ENCODE results near the gene PLPP1.
"Not testable (repeated sequence)": the region's sequence is repeated elsewhere in the genome, so short reads cannot be mapped to it uniquely, and the experiment has no call there.

Gene PLPP1

DNA sequence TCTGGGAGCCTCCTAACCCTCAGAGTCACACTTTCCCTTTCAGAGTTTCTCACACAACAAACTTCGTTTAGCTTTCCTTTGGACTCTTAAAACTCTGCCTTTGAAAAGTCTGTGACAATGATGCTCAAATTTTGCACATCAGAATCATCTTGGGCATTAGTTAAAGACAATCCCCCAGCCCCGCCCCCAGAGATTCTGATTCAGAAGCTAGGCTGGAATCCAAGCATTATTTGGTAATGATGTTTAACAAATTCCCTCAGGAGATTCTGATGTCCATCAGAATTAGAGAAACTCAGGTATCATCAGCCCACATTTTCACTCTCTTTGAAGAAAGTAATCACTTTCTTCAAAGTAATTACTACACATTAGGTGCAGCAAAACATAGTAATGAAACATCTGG, 9.6 kb upstream of the PLPP1 start:
- DNase-seq, result no peak

DNA sequence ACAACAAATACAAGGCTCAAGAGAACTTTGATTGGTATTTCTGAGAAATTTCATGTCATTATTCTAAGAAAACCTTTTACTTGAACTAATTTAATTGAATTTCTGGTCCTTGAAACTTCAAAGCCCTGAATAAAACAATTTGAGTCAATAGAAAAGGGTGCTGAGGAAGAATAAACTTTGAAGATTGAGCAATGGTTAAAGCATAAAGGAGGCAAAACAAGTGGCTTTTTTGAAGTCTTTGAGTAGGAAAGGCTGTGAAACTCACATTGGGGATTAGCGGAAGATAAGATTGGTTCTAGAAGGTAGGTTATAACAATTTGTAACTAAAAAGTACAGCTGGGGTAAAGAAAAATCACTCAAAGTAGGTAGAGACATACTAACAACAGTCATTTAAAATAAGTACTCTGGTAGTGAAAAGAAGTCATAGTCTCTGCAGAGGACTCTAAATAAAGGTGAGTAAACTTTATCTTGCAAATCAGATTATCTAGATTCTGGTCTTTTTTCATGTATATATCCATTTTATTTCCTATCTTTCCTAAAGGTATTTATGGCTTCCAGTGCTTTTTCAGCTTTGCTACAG, 6.4 kb upstream of the PLPP1 start:
- no peak for DNase-seq

DNA sequence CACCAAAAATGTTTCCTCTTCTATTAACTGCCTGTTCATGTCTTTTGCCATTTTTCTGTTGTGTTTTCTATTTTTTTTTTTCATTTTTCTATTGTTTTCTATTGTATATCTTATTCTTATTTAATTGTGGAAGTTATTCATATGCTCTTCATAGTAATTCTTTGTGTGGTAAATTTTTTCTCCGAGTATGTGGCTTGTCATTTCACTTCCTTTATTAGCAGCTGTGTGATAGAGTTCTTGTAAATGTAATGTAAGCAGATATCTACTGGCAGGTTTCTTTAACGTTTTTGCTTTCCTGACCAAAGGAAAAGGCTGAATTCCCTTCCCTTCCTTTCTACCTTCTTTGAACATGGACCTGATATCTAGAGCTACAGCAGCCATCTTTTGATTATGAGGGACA, 5.8 kb upstream of the PLPP1 start:
- no peak for DNase-seq

DNA sequence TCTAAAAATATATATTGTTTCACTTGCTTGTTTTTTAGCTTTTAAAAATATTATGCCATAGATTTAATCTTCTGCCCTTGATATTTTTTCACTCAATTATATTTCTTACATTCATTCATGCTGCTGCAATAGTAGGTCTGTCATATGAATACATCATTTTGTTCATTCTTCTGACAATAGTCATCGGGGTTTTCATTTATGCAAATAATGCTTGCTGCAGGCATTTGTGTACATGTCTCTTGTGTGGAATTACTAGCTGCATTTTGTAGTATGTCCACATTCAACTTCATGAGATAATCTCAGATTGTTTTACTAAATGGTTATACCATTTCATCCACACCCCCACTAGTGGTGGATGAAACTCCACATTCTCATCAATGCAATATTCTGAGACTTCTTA, 5.3 kb upstream of the PLPP1 start:
- no peak for DNase-seq

DNA sequence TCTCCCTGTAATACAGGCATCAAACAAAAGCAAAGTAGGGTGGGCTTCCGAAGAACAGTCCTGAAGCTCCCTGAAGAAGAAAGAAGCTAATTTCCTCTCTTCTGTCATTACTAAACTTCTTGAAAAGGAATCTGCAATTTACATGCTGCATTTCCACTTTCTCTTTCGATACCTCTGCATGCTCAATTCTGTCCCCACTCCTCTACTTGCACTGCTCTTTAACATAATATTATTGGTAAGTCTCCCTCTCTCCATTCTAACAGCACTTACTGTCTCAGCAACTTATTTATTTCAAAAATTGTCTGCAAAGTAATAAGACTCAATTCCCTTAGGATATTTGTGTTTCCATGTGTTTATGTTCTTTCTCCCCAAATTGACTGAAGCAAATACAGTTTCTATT, 3.9 kb upstream of the PLPP1 start:
- DNase-seq, result no peak

DNA sequence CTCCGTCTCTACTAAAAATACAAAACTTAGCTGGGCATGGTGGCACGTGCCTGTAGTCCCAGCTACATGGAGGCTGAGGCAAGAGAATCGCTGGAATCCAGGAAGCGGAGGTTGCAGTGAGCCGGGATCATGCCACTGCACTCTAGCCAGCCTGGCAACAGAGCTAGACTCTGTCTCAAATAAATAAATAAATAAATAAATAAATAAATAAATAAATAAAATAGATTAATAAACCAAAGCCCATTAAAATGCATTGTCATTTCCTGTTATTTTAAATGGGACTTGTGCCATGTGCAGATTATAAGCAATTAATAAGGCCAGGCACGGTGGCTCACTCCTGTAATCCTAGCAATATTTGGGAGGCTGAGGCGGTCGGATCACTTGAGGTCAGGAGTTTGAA, 2.6 kb upstream of the PLPP1 start:
- not testable (repeated sequence) for DNase-seq

DNA sequence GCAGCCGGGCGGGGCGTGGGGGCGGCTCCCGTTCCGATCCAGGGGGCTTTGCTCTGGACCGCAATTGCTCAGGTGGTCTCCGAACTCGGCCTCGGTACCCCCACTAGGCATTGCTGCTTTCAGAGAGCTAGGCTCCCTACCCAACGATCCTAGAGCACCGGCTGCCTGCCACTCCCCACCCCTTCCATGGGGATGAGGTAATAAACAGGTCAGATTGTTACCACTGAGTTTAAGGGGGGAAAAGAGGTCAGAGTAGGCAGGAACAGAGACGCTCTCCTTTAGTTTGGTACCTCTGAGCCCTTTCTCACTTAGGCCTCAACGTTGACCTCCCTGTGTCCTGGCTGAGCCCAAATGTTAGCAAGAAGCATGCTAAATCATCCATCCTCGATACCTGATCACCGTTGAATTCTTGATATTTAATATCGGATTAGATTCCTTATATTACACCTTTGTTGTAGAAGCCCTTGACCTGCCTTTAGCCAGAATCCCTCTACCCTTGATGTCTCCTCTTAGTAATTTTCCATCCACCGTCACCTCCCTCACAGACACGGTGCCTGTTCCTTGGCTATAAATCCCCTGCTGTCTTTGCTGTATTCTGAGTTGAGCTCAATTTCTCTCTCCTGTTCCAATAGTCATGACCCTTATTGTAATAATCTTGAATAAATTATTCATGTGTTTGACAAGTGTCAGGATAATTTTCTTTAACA, 588 bp upstream of the PLPP1 start:
- no peak for DNase-seq

DNA sequence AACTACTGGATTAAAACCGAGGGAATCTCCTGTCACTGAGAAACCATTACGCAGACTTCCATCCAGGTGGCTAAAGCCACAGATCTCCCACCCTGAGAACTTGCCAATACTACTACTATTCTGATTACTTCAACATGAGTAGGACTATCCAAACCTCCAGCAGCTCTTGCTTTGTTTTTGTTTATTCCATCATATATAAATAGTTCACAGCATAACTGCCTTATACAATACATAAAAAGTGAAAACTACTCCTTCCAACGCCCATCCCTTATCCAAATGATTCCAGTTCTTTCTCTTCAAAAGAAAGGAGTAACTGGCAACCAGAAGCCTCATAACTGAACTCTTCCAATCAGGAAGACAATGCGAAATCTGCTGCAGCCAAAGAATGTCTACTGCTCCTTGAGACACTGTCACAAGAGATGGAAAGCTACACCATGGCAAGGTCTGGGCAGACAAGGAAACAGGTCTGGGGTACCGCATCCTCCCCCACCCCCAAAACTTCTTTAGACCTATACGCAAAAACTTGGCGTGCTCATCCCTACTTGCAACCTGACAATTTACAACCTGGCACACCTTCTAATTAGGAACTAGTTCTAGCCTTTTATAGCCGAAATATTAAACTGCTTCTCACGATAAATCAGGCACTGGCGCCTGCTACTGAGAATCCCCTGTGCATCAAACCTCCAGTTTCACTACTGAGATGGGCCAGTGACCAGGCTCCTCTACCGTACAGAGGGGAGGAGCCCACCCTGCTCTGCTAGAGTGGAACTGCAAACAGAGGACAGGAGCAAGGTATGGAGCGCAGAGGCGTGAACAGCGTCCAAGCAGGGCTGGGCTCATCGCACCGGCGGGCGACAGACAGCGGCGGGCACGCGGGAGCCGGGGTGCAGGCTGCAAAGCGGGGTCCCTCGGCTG, 986 bp downstream of the PLPP1 start:
- no peak for DNase-seq

DNA sequence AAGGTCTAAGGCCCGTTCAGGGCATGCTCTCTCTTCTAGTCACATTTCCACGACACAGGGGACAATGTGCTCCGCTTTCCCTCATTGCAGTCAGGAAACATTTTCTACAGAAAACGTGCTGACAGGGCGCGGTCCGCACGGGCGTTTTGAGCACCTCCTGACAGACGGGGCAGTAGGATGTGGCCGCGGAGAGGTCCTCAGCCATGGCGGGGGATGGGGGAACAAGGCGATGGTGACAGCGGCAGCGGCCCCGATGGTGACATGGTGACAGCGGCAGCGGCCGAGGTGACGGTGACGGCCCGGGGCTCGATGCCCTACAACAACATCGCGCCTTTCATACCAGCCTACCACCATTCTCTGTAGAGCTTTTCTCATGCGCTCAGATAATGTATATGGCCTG, 4.1 kb downstream of the PLPP1 start:
- no peak for DNase-seq

DNA sequence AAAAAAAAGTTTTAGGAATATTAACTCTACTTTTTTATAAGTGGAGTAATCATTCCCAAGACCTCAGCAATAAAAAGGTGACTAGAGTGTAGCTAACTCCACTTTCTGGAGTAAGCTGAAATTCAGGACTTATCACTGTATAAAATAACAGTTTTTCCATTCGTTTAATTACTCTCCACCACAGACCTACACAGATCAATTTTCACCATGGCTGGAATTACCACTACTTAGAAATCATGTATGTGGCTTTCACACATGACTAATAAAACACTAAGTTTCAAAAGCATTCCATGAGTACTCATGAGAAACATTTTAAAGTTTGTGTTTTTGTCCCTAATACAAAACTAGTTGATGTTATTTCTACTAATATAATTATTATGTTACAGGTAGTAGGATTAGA, 9.9 kb downstream of the PLPP1 start:
- no peak for DNase-seq

DNA sequence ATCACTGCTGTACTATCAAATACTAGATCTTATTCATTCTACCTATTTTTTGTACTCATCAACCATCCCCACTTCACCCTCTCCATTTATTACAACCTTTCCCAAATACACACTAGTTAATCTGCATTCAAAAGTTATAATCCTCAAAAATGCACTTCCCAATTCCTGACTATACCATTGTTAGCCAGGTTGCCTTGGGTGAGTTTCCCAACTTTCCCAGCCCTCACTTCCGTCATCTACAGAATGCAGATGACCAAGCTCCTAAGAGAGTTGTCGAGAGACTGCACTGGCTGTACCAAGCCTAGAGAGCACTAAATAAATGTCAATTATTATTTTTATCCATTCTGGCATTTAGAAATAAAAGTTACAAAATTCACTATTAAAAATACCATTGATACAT, 11.5 kb downstream of the PLPP1 start:
- DNase-seq, result no peak

DNA sequence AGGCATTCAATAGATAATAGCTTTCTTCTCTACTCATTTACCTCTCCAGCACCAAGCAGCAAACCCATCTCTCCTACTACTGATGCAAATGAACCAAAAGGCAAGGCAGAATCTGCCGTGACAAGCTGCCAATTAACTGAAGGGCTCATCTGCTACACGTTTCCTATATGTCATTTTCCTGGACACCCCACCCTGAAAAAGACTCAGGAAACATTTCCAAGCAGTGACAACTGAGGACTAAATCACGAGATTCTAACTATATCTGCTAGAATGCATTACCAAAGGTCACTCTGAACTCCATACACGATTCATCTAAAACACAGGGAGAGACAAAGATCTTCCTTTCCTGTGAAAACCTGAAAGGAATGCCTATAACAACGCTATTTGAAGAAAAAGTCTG, 12.9 kb downstream of the PLPP1 start:
- DNase-seq, result no peak

DNA sequence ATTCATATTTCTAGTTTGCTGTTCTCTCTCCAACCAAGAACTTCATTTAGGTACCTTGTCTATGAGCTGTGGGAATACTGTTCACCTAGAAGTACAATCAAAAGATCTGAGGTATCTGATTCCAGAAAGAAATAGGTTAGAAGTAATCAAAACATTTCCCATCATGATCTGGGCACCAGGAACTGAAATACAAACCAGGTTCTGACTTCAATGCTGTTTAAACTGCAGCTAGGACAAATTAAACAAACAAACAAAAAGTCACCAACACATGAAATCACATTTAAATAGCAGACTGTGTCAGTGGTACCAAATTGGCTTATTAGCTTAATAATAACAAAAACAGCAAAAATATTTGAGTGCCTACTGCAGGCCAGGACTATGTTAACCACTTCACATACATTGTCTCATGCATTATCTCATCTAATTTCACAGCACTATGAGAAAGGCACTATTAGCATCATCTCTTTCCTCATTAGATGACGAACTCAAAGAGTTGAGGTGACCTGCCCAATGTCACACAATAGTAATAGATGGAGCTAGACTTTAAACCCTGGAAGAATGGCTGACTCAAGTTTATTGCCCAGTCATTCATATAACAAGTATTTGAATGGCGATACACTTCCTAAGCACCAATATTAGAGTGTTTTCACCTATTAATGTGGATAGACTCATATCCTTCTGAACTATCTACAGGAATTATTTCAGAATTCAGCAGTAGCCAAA, 14.5 kb downstream of the PLPP1 start:
- DNase-seq, result no peak

DNA sequence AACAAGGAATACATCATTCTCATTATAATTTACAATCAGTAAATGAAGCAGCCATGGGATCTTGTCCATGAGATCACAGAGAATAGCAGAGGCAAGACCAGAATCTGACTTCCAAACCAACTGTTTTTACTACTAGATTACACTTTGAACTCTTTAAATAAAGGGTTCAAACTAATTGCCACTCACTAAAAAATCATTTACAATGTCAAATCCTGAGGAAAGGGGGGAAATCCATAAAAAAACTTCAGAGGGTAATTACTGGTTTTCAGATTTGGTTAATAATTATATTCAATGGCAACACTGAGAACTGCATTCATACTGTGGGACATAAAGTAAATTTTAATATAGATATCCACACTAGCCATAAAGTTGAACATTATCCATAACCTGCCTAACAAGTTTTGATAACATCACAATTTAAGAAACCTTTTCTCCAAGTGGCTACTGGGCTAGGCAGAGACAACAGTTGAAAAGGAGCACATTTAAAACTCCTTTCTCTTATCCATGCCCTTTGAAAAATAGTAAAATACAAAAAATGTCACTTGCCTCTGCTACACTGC, 15.9 kb downstream of the PLPP1 start:
- DNase-seq, result no peak

DNA sequence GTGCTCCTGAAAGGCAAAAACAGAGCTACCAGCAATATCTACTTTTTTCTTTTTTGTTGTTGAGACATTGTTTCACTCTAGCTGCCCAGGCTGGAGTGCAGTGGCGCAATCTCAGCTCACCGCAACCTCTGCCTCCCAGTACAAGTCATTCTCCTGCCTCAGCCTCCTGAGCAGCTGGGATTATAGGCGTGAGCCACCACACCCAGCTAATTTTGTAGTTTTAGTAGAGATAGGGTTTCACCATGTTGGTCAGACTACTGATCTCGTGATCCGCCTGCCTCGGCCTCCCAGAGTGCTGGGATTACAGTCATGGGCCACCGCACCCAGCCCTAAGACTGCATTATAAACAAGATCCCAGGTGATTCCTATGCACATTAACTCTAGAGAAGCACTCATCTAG, 17.0 kb downstream of the PLPP1 start:
- DNase-seq, result no peak

DNA sequence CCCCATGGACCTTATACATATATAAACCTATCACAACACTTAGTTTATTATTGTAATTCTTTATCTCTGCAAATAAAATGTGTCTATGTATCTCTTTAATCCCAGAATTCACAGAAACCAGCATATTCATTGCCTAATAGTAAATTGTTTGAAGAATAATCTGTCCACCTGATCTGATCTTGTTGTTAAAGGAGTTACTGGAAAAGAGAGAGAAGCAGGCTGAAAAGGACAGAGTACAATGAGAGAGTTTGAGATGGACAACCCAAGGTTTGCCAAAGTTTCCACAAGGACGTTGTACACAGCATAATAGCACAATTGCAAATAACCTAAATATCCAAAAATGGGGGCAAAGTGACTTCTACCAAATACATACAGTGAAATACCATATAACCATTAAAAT, 23.8 kb downstream of the PLPP1 start:
- DNase-seq, result no peak

DNA sequence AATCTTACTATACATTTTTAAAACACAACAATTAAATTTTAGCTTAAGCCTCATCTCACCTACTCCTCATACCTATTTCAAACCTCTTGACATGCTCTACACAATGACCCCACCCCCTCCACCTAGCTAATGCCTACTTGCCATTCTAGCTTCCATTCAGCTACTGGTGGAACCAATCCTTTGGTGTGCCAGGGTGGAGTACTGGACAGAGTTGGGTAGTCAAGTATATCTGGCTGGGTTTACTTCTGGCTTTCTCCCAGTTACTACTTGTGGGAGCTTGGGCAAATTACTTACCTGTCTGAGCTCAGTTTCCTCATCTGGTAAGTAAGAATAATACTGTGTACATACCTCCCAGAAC, 24.3 kb downstream of the PLPP1 start:
- DNase-seq, result no peak

DNA sequence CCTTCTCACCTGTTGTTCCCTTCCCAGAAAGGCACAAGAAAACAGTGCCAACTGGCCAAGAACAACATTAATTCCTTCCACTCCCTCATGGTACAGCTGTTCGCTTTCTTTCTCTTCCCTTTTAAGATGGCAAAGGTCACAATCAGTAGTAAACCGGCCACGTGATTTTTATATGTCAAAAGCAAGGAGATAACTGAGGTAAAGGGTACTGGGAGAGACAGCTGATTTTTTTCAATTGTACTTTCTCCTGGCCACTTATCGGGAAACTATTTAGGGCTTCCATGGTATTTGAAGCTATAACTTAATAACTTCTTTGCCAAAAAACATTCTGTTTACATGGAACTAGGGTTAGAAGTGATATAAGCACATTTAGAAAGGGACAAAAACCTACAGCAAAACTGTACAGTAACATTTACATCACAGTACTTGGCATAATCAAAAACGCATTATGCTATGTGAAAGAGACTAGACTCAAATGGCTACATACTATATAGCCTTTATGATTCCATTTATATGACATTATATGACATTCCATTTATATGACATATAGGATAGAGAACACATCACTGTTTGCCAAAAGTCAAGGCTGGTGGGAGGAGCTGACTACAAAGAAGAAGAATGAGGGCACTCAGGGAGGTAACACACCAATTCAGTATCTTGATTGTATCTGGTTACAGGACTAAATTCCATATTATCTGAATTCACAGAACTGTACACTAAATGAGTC, 24.8 kb downstream of the PLPP1 start:
- no peak for DNase-seq

DNA sequence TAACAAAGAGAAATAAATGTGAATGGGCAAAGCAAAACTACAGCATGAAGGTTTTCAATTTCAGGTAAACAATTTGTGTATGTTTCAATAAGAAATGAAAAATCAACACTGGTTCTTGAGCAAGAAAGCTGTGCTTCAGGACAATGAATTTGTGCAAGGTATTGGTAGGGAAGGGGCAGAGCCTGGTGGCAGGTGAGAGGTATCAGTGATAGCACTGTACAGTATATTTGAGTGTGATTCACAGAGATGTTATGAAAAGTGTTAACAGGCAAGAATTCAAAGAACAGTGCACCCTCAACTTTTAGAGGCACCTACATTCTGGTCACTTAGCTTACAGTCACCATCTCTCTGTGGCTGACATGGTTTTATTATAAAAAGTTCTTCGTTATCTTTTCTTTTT, 25.7 kb downstream of the PLPP1 start:
- no peak for DNase-seq

DNA sequence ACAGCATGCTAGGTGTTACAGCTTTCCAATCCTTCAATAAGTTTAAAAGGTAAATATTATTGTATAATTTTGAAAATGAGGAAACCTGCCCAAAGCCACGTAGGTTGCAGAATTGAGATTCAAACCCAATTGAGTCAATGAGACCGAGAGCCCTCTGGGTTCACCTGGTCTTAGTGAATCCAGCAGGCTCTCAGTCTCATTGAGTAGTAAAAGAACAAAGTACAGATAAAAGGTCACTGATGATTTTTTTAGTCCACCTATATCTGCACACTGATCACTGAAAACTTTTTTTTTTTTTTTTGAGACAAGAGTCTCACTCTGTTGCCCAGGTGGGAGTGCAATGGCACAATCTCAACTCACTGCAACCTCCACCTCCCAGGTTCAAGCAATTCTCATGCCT, 27.2 kb downstream of the PLPP1 start:
- no peak for DNase-seq

DNA sequence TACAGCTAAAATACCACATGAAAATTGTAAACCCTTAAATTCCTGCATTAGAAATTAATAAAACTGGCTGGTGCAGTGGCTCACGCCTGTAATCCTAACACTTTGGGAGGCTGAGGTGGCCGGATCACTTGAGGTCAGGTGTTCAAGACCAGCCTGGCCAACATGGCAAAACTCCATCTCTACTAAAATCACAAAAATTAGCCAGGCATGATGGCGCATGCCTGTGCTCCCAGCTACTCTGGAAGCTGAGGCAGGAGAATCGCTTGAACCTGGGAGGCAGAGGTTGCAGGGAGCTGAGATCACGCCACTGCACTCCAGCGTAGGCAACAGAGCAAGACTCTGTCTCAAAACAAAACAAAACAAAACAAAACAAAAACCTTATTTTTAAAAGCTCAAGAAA, 29.1 kb downstream of the PLPP1 start:
- DNase-seq, result not testable (repeated sequence)

DNA sequence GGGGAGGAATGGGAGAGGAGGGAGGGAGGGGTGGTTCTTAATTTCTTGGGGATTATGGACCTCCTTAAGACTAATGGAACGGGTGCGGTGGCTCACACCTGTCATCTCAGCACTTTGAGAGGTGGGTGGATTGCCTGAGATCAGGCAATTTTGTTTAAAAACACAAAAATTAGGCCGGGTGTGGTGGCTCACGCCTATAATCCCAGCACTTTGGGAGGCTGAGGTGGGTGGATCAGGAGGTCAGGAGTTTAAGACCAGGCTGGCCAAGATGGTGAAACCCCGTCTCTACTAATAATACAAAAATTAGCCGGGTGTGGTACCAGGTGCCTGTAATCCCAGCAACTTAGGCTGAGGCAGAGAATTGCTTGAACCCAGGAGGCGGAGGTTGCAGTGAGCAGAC, 30.8 kb downstream of the PLPP1 start:
- not testable (repeated sequence) for DNase-seq

DNA sequence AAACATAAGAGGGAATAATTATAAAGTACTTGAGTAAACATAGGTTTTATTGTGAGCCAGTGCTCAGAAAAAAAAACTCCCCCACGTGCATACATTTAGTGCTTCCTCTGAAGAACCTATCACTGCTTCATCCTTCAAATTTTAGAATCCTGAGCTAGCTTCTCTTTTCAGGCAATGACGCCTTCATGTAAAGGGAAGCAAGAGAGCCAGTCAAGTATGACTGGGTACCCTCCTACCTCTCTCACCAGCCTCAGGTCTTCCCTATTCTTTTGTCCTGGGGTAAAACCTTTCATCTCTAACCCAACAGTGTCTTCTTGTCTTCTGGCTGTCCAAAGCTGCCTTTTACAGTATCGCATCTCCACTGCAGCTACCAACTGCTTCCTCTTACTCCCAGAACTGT, 32.0 kb downstream of the PLPP1 start:
- DNase-seq, result no peak

Measured in stimulated activated CD4-positive, alpha-beta T cell treated with anti-CD3 and anti-CD28 coated beads, Interleukin-2, amount 100 ng/mL, for 48 hours (primary cell).